ENCODE measurements around the gene EIF5B. TPM values are rescaled to one million over a fixed set of nuclear protein-coding genes. Genes with fewer than 3 reads are reported as not detected.

The EIF5B gene
- total RNA-seq, 4 donors from 2014 or later: 21.4 to 83.5 (median 33.5) TPM

DNA sequence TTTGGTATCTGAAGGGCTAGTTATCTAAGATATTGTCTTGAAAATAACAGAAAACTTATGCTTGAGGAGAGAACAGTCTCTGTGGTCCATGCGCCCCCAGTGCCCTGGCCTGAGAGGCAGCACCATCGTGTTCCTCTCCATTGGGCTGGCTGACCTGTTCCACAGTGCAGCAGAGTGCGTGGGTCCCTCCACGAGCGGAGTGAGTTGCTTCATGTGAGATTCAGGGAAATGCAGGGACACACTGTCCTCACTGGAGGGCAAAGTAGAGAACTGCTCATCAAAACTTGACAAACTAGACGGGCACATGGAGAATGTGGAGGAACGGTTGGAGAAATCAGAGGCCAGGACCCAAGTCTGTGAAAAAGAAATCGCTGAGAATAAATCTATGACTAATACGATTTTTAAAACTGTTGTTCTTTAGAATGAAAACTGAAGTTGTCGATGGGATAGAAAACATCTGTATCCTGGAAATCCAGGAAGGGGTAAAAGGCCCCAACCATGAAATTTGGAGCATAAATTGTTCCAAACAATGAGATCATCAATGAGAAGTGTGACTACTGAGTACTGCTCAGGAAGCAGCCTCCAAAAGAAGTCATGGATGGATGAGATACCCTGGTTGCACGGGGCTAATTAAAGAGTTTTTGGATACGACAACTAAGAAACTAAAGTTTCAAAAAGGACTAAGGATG lies 94.5 kb downstream of the EIF5B start:
- Histone ChIP-seq H3K27me3 (no peaks in the 10 kb centered on the region), H3K4me1 (no peaks in the 10 kb centered on the region), H3K9me3 (no peaks in the 10 kb centered on the region), H3K4me3 (no peak overlapping the region), H3K27ac (no peak overlapping the region), H3K36me3 (no peaks in the 10 kb centered on the region)
- TF ChIP-seq POLR2A (IDR thresholded peaks at IDR 0.05): no peak
- TF ChIP-seq, protein P1, sequence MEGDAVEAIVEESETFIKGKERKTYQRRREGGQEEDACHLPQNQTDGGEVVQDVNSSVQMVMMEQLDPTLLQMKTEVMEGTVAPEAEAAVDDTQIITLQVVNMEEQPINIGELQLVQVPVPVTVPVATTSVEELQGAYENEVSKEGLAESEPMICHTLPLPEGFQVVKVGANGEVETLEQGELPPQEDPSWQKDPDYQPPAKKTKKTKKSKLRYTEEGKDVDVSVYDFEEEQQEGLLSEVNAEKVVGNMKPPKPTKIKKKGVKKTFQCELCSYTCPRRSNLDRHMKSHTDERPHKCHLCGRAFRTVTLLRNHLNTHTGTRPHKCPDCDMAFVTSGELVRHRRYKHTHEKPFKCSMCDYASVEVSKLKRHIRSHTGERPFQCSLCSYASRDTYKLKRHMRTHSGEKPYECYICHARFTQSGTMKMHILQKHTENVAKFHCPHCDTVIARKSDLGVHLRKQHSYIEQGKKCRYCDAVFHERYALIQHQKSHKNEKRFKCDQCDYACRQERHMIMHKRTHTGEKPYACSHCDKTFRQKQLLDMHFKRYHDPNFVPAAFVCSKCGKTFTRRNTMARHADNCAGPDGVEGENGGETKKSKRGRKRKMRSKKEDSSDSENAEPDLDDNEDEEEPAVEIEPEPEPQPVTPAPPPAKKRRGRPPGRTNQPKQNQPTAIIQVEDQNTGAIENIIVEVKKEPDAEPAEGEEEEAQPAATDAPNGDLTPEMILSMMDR (IDR thresholded peaks at IDR 0.05): no peak
- DNase-seq: no peak
- intact Hi-C loops (cut with DNase I; ENCODE audit: low total_unique reads): no loop called here

DNA sequence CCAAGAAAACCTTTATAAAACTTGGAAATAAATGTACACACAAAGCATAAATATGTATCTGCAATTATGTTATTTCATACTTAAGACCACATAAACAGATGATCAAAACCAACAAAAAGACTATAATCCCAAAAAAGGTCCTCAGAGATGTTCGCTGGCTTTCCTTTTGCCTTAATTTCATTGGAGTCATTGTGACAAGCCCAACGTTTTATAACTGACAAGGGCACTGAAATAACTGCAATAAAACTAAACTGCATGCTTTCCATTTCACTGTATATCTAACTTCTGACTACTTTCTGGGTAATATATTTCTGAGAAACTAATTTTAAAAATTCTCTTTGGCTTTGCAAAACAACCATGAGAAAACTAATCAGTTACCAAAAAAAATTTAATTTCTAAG lies 96.2 kb downstream of the EIF5B start:
- TF ChIP-seq POLR2A (IDR thresholded peaks at IDR 0.05): no peak
- TF ChIP-seq, protein P1 (IDR thresholded peaks at IDR 0.05): no peak
- no peak for DNase-seq
- Histone ChIP-seq H3K36me3 (no peaks in the 10 kb centered on the region), H3K27me3 (no peaks in the 10 kb centered on the region), H3K4me3 (no peak overlapping the region), H3K4me1 (no peaks in the 10 kb centered on the region), H3K27ac (no peak overlapping the region), H3K9me3 (no peaks in the 10 kb centered on the region)
- intact Hi-C loops (cut with DNase I; ENCODE audit: low total_unique reads): no loop called here

DNA sequence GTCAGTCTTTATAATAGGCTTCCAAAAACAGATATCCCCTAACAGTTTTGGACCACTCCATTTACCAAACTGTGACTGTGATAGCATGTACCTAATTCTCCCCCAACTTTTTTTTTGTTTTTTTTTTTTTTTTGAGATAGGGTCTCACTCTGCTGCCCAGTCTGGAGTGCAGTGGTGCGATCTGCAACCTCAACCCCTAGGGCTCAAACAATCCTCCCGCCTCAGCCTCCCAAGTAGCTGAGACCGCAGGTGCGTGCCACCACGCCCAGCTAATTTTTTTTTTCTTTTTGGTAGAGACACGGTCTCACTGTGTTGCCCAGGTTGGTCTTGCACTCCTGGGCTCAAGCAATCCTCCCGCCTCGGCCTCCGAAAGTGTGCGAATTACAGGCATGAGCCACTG lies 99.7 kb downstream of the EIF5B start:
- no peak for TF ChIP-seq POLR2A (IDR thresholded peaks at IDR 0.05)
- TF ChIP-seq, protein P1 (IDR thresholded peaks at IDR 0.05): no peak
- Histone ChIP-seq H3K36me3 (no peaks in the 10 kb centered on the region), H3K27ac (no peak overlapping the region), H3K27me3 (no peaks in the 10 kb centered on the region), H3K4me1 (no peaks in the 10 kb centered on the region), H3K9me3 (no peaks in the 10 kb centered on the region), H3K4me3 (no peak overlapping the region)
- no peak for DNase-seq
- intact Hi-C loops (cut with DNase I; ENCODE audit: low total_unique reads): no loop called here

DNA sequence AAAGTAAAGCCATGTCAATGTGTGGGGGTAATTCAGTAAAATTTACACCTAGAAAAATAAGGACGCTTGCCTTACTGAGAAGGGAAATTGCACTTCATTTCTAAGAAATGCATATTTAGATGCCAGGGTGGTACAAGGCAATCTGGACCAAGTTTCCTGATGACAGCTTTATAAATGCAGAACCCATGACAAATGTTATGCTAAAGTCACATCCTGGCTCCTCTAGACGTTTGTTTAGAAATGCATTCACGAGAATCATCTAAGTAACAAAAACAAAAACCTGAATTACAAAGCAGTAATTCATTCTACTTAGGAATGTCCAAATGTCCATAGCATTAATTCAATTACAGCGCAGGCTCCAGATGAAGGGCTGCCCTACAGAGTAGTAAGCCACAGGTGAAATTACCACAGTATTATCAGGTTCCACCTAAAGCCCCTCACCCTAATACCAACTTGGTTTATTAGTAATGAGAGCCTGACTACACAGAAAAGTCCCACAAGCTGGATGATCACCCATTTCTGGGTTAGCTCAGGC lies 102.8 kb downstream of the EIF5B start:
- no peaks in the 10 kb centered on the region for H3K27me3 ChIP-seq
- no peak overlapping the region for H3K27ac ChIP-seq
- intact Hi-C loops (cut with DNase I; ENCODE audit: low total_unique reads): no loop called here
- H3K4me3 ChIP-seq: no peak overlapping the region
- H3K9me3 ChIP-seq: no peaks in the 10 kb centered on the region
- DNase-seq: no peak
- no peaks in the 10 kb centered on the region for H3K36me3 ChIP-seq
- H3K4me1 ChIP-seq: no peaks in the 10 kb centered on the region
- TF ChIP-seq, protein P1 (IDR thresholded peaks at IDR 0.05): no peak
- no peak for TF ChIP-seq POLR2A (IDR thresholded peaks at IDR 0.05)

DNA sequence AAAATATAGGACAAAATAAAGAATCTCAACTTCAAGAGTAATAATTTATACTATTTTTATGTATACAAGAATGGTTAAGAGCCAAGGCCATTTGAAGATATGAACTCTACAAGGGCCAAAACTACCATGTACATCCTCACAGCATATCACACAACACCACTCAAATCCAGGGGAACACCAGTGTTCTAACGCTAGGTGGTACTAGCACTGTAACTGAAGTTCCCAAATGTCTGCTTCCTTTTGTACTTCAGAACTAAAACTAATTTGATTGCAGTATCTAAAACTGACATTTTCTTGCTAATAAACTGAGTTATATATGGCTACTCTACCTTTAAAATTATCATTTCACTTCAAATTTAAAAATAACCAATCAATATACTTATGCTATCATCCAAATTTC lies 105.6 kb downstream of the EIF5B start:
- intact Hi-C loops (cut with DNase I; ENCODE audit: low total_unique reads): no loop called here
- no peaks in the 10 kb centered on the region for H3K4me1 ChIP-seq
- H3K27me3 ChIP-seq: no peaks in the 10 kb centered on the region
- H3K4me3 ChIP-seq: no peak overlapping the region
- H3K27ac ChIP-seq: no peak overlapping the region
- TF ChIP-seq, protein P1 (IDR thresholded peaks at IDR 0.05): peak; percentile 35 to 45 (median 43)
- TF ChIP-seq POLR2A (IDR thresholded peaks at IDR 0.05): no peak
- no peak for DNase-seq
- H3K9me3 ChIP-seq: no peaks in the 10 kb centered on the region
- H3K36me3 ChIP-seq: no peaks in the 10 kb centered on the region
